NOMO-1 (cell line): ENCODE measurements around the gene HIC2.
"Not testable (repeated sequence)": the region's sequence is repeated elsewhere in the genome, so short reads cannot be mapped to it uniquely, and the experiment has no call there.

Source experiments
- DNase-seq, 2 experiments: peaks; one replicate each; lab custom pipeline; 2025; ENCODE audit not compliant: unreplicated experiment in 2 of 2; lab: John Stamatoyannopoulos, UW

HIC2 gene, protein sequence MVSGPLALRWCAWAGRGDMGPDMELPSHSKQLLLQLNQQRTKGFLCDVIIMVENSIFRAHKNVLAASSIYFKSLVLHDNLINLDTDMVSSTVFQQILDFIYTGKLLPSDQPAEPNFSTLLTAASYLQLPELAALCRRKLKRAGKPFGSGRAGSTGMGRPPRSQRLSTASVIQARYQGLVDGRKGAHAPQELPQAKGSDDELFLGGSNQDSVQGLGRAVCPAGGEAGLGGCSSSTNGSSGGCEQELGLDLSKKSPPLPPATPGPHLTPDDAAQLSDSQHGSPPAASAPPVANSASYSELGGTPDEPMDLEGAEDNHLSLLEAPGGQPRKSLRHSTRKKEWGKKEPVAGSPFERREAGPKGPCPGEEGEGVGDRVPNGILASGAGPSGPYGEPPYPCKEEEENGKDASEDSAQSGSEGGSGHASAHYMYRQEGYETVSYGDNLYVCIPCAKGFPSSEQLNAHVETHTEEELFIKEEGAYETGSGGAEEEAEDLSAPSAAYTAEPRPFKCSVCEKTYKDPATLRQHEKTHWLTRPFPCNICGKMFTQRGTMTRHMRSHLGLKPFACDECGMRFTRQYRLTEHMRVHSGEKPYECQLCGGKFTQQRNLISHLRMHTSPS

DNA sequence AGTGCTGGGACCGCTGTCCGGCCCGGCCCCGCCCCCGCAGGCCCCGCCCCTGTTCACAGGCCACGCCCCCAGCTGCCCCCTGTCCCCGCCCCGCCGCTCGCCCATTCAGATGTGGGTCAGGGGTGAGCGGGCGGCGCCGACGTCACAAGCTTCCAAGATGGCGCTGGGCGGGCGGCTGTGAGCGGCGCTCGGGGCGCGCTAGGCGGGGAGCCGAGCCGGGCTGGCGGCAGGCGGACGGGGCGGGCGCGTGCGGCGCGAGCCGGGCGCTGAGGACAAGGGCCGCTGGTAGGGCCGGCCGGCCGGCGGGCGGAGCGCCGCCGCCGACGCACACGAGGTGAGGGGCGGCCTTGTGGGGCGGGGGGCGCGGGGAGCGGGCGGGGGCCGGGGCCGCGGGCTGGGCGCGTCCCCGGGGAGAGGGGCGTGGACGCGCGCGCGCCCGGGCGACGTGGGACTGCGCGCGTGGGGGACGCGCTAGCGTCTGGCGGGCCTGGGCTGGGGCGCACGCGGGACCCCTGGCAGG, at the start of gene HIC2:
HIC2 (plus strand) TSS at position 145 of the 520 bp plus-strand sequence. CDS start 25,461 bp downstream, outside the sequence.
- not testable (repeated sequence) for DNase-seq

GRCh38 chr22:21368603-21369310, 48.4 kb upstream of the HIC2 start:
- not testable (repeated sequence) for DNase-seq

DNA sequence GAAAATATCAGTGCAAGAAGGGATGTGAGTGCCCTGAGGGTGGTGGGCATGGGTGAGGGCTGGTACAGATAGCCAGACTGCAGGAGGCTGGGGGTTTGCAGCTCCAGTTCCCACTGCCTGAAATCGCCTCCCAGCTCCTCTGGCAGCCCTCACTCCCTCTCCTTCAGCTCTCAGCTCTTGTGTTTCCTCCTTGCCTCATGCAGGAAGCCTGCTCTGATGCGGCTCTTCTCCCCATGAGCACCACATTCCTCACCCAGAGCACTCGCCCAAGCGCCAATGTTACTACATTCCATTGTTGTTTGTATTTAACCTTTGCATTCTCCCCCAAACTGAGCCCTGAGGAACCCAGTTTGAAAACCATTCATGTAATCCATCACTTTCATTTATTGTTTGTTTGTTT, 41.3 kb upstream of the HIC2 start:
- not testable (repeated sequence) for DNase-seq

DNA sequence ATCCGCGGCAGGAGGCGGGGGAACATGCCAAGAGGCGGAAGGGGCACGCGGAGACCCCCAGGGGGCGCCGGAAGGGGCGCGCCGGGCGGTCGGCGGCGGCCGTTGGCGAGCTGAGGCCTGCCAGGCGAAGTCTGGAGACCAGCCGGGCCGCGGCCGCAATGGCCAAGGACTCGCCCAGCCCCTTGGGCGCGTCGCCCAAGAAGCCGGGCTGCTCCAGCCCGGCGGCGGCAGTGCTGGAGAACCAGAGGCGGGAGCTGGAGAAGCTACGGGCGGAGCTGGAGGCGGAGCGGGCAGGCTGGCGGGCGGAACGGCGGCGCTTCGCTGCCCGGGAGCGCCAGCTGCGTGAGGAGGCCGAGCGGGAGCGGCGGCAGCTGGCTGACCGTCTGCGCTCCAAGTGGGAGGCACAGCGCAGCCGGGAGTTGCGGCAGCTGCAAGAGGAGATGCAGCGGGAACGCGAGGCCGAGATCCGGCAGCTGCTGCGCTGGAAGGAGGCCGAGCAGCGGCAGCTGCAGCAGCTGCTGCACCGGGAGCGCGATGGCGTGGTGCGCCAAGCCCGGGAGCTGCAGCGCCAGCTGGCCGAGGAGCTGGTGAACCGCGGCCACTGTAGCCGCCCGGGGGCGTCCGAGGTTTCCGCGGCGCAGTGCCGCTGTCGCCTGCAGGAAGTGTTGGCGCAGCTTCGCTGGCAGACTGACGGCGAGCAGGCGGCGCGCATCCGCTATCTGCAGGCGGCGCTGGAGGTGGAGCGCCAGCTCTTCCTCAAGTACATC, 33.3 kb upstream of the HIC2 start, which contains the start of gene RIMBP3B:
RIMBP3B (plus strand) TSS at position 51 of the 767 bp plus-strand sequence; CDS start at position 159, 108 bp downstream.
- DNase-seq = not testable (repeated sequence)

DNA sequence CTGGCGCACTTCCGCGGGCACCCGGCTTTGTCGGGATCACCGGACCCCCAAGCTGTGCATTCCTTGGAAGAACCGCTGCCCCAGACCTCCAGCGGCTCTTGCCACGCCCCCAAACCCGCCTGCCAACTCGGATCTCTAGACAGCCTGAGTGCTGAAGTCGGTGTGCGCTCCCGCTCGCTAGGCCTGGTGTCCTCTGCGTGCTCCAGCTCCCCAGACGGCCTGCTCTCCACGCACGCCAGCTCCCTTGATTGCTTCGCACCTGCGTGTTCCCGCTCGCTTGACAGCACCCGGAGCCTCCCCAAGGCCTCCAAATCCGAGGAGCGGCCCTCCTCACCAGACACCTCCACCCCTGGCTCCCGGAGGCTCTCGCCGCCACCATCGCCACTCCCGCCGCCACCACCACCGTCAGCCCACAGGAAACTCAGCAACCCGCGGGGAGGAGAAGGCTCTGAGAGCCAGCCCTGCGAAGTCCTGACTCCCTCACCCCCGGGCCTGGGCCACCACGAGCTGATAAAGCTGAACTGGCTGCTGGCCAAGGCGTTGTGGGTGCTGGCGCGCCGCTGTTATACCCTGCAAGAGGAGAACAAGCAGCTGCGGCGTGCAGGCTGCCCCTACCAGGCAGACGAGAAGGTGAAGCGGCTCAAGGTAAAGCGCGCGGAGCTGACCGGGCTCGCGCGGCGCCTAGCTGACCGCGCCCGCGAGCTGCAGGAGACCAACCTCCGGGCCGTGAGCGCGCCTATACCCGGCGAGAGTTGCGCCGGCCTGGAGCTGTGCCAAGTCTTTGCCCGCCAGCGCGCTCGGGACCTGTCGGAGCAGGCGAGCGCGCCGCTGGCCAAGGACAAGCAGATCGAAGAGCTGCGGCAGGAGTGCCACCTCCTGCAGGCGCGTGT, 32.5 kb upstream of the HIC2 start:
- not testable (repeated sequence) for DNase-seq

DNA sequence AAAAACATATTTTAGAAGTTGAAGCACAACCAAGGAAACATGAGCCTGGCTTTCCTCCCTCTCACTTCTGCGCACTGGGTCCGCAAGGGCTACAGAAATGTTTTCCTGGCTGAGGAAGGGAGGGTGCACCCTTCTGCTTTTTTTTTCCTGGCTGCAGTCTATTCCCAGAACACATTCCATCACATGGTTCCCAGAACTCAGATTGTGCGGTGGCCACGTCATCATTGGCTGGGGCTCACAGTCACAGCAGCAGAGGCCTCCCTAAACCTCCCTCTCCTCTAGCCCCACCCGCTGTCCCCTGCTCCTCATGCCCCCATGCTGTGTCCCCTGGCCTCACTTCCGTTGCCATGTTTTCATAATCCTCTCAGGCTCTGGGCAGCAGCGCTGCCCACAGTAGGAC, 27.7 kb upstream of the HIC2 start:
- DNase-seq = not testable (repeated sequence)

DNA sequence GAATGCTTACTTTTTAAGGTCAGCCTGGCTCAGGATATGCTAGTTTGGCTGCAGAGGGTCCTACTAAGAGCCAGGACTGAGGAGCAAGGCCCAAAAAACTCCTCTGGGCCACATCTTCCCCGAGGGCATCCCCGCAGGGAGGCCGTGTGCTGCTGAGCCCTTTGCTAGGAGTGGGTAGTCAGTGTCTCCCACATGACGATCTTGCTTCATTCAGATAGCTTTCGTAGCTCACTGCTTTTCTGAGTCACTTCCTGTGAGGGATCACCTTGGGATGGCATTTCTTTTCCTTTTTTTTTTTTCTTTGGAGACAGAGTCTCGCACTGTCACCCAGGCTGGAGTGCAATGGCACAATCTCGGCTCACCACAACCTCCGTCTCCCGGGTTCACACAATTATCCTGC, 27.2 kb upstream of the HIC2 start:
- not testable (repeated sequence) for DNase-seq

DNA sequence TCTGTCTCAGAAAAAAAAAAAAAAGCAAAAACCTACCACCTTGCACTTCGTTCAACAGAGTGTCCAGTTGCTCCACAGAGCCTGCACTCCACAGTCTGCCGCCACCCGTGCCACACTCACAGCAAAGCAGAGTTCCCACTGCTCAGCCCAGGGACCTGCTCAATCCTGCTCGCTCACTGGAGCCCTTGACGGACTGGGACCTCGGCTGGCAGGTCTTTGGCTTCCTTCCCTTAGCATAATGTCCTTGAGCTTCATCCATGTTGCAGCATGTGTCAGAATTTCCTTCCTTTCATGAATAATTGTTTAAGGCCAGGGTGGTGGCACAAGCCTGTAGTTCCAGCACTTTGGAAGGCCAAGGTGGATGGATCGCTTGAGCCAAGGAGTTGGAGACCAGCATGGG, 22.6 kb upstream of the HIC2 start:
- DNase-seq = not testable (repeated sequence)

DNA sequence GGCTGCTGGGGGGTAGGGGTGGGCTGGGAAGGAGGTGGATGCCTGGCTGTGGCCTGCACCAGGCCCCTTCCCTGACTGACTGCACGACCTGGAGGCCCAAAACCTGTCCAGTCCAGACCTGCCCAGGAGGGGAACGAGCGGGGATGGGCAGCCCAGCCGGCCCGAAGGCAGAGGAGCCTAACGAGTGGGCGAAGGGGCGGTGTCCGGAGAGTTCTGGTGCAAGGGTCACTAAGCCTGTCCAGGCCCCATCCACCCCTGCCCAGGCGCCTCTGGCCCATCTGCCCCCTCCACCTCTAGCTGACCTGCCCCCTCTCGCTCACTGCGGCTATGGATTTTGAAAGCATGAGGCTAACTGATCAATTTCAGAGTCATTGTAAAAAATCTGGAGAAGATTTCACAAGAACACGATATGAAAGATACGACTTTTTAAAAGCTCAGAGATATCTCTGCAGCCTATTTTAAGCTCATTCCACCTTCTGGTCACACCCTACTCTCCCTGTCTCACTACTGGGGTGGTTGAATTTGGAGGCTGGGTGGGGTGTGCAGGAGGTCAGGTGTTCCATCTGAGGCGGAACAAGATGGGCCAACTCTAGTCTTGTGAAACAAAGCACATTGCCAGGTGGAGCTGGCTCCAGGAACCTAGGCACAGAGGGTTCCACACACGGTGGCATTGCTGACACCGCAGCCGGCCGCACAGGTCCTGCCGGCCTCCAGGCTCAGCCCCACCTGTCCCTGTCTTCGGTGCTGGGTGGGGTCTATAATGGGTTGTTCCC, 15.8 kb upstream of the HIC2 start:
- DNase-seq = not testable (repeated sequence)

DNA sequence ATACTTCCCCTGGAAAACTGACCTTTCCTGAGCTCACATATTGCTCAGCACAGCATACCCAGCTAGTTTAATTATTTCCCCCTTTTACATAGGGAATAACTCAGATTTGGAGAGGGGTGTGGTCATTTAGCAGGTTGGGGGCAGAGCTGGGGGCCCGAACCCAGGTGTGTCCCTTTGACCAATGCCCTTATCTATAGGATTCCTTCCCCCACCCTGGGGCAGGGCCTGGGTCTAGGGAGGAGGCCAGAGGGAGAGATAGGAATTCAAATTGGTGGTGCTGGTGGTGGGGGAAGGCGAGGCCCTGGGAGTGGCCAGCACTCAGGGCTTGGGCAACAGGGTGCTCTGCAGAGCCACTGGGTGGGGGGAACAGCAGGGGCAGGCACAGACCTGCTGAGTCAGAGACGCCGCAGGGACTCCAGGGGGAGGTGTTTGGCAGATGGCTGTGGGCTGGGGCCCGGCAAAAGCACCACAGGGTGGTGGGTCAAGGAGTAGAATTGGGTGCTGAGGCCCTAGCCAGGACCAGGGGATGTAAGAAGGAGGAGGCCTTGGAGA, 14.3 kb upstream of the HIC2 start:
- DNase-seq = not testable (repeated sequence)

DNA sequence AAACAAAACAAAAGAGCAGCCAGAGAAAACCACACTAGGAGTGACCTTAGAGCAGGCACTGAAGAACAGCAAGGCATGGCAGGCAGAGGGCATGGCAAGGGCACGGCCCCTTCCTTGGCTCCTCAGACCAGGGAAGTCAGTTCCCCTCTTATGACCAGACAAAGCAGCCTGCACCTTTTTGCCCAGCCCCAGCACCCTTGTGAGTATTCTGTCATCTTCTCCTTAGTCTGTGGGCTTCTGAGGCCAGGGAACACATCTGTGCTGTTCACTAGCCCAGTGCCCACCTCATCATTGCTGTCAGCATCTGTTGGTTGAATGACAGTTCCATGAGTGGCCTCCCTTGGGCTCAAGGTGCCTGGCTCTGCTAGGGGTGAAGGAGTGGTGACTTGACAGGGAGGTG, 10.0 kb upstream of the HIC2 start:
- not testable (repeated sequence) for DNase-seq

DNA sequence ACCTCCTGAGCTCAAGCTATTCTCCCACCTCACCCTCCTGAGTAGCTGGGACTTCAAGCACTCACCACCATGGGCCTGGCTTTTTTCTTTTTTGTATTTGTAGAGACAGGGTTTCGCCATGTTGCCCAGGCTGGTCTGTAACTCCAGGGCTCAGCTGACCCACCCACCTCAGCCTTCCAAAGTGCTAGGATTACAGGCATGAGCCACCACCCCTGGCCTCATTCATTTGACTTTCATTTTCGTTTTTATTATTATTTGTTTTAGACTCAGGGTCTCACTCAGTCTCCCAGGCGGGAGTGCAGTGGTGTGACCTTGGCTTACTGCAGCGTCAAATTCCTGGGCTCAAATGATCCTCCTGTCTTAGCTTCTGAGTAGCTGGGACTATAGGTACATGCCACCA, 9.4 kb upstream of the HIC2 start:
- not testable (repeated sequence) for DNase-seq

DNA sequence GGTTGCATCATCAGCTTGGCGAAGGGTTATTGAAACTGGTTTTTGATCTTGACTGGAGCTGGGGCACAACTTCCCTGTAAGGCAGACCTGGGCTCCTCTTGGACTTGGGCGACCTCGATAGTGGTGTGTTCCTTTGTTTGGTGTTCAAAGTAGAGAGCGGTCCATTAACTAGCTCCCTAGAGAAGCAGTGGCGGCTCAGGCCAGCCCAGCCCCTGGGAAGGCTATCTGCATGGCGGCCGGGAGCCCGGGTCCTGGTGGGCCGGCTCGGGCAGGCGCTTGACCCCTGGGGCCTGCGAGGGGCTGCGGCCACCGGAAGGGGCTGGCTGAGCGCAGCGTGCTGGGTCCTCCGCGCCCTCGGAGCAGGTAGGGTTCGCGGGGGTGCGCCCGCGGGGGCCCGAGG, 796 bp upstream of the HIC2 start:
- DNase-seq = not testable (repeated sequence)

GRCh38 chr22:21417853-21418252, 682 bp downstream of the HIC2 start:
- not testable (repeated sequence) for DNase-seq

- not testable (repeated sequence) for DNase-seq
These were observed 1.9 kb downstream of the HIC2 start for GRCh38 chr22:21418974-21419638.

DNA sequence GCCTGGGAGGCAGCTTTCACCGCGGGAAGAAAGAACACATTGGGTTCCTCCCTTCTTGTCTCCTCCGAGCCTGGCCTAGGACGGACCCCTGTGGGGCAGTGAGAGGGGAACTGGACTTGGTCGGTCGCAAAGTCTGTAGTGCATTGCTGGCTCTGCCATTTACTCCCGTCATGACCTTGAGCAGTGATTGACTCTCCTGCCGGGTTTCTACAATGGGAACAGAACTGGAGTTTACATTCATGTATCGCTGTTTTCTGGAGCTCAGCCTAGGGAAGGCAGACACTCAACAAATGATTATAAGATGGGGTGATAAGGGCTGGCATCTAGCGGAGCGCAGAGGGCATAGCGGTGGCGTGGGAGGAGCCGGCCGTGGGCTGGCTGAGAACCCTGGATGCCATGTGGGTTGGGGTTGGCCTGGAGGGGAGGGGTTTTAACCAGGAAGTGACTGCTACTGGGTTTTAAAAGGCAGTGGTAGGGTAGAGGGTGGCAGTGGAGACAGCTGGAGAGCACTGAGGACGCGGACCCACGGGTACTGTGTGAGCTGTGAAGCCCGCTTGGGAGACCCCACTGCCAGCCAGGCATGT, 3.1 kb downstream of the HIC2 start:
- DNase-seq = not testable (repeated sequence)

- DNase-seq = not testable (repeated sequence)
These were observed 7.0 kb downstream of the HIC2 start for GRCh38 chr22:21424084-21424709.
